Hepatocyte (in vitro differentiated cells): Measurements from ENCODE around the gene PHF23.

Source experiments
- EZH2 ChIP-seq: fragments of 200-600 bp; sonication (generic); IDR thresholded peaks from 2 replicates; pipeline ENCODE4 v1.6.1; 2016; ENCODE audit warnings: antibody characterized with exemption, mild to moderate bottlenecking, borderline replicate concordance
- EZH2phosphoT487 ChIP-seq: fragments of 200-600 bp; sonication (generic); IDR thresholded peaks from one replicate; pipeline ENCODE4 v1.6.1; 2018; ENCODE audit warnings: antibody characterized with exemption, mild to moderate bottlenecking, low read depth, moderate library complexity; ENCODE audit not compliant: unreplicated experiment, severe bottlenecking
- TF ChIP-seq, protein P1 (sequence below): fragments of 200-600 bp; sonication (generic); IDR thresholded peaks from 2 replicates; pipeline ENCODE4 v1.5.1; 2016; ENCODE audit warnings: antibody characterized with exemption, mild to moderate bottlenecking; ENCODE audit not compliant: poor library complexity

GRCh38 chr17:7229504-7229903 lies 9.8 kb downstream of the PHF23 start:
- TF ChIP-seq, protein P1, sequence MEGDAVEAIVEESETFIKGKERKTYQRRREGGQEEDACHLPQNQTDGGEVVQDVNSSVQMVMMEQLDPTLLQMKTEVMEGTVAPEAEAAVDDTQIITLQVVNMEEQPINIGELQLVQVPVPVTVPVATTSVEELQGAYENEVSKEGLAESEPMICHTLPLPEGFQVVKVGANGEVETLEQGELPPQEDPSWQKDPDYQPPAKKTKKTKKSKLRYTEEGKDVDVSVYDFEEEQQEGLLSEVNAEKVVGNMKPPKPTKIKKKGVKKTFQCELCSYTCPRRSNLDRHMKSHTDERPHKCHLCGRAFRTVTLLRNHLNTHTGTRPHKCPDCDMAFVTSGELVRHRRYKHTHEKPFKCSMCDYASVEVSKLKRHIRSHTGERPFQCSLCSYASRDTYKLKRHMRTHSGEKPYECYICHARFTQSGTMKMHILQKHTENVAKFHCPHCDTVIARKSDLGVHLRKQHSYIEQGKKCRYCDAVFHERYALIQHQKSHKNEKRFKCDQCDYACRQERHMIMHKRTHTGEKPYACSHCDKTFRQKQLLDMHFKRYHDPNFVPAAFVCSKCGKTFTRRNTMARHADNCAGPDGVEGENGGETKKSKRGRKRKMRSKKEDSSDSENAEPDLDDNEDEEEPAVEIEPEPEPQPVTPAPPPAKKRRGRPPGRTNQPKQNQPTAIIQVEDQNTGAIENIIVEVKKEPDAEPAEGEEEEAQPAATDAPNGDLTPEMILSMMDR, result no peak
- TF ChIP-seq EZH2phosphoT487, result no peak
- no peak for TF ChIP-seq EZH2
